Prostate gland (tissue), 2 donors: Measurements from ENCODE around the gene C19orf12. TPM values are rescaled to one million over a fixed set of nuclear protein-coding genes. Genes with fewer than 3 reads are reported as not detected.

ENCODE experiments used
- DNase-seq: peaks from one replicate; pipeline ENCODE4 v3.0.0-alpha.2; 2019; ENCODE audit warnings: low spot score
- H3K27ac ChIP-seq, 2 donors: fragments of 200-600 bp; sonication (generic); 2 replicates each; pipeline ENCODE4 v1.5.1; 2017 to 2019
- H3K27me3 ChIP-seq: fragments of 200-600 bp; sonication (generic); replicated peaks from 2 replicates; pipeline ENCODE4 v1.5.1; 2019; ENCODE audit not compliant: insufficient read depth
- H3K36me3 ChIP-seq, 2 donors: fragments of 200-600 bp; sonication (generic); 1 replicate in 1 of 2; 2 replicates in 1 of 2; pipeline versions ENCODE4 v1.5.1 to v1.8.1; 2017 to 2019
- H3K4me1 ChIP-seq: fragments of 200-600 bp; sonication (generic); replicated peaks from 2 replicates; pipeline ENCODE4 v1.5.1; 2019
- H3K4me3 ChIP-seq, 2 donors: fragments of 200-600 bp; sonication (generic); 2 replicates each; pipeline ENCODE4 v1.5.1; 2017 to 2019
- H3K9me3 ChIP-seq: fragments of 200-600 bp; sonication (generic); 2 replicates; pipeline ENCODE4 v1.5.1; 2017
- POLR2A ChIP-seq: fragments of 450-650 bp; IDR thresholded peaks from one replicate; pipeline ENCODE4 v1.6.1; 2016; ENCODE audit warnings: antibody characterized with exemption, mild to moderate bottlenecking
- POLR2AphosphoS5 ChIP-seq: sonication (generic); formaldehyde crosslinking; IDR thresholded peaks from one replicate; pipeline ENCODE4 v1.6.1; 2017; ENCODE audit warnings: antibody characterized with exemption
- WGBS: methylation state at CpG from one replicate; pipeline ENCODE4 v1.1.5; 2018; 5-methylcytosine and 5-hydroxymethylcytosine counted together
- intact Hi-C: fragments of 100-400 bp; cut with DNase I; formaldehyde crosslinking; loops from one replicate; pipeline ENCODE4 v1.14.2; 2022
- total RNA-seq, 2 donors: library from RNA; depleted of rRNA; stranded (reverse); fragments of >200 nt; gene quantifications; one replicate each; pipeline ENCODE4 v1.1.0, GENCODE V29; 2016
- TF ChIP-seq, protein P1 (sequence below), 4 experiments: fragments of 200-600 bp in 2 of 4; fragments of 450-650 bp in 2 of 4; sonication (generic) in 2 of 4; IDR thresholded peaks; 1 replicate in 3 of 4; 2 replicates in 1 of 4; pipeline ENCODE4 v1.5.1; 2016 to 2019; ENCODE audit warnings: antibody characterized with exemption in 4 of 4, mild to moderate bottlenecking in 2 of 4, moderate library complexity in 2 of 4

The C19orf12 gene
- total RNA-seq, 2 donors from 2014 or later, result 27.9 to 42.4 TPM

GRCh38 chr19:29664753-29665214 is 50.3 kb downstream of the C19orf12 start:
- H3K4me1 ChIP-seq, result peaks cover 24% of the 10 kb centered on the region
- no peaks in the 10 kb centered on the region for H3K9me3 ChIP-seq
- no peaks in the 10 kb centered on the region for H3K36me3 ChIP-seq
- TF ChIP-seq POLR2AphosphoS5, result no peak
- TF ChIP-seq, protein P1, sequence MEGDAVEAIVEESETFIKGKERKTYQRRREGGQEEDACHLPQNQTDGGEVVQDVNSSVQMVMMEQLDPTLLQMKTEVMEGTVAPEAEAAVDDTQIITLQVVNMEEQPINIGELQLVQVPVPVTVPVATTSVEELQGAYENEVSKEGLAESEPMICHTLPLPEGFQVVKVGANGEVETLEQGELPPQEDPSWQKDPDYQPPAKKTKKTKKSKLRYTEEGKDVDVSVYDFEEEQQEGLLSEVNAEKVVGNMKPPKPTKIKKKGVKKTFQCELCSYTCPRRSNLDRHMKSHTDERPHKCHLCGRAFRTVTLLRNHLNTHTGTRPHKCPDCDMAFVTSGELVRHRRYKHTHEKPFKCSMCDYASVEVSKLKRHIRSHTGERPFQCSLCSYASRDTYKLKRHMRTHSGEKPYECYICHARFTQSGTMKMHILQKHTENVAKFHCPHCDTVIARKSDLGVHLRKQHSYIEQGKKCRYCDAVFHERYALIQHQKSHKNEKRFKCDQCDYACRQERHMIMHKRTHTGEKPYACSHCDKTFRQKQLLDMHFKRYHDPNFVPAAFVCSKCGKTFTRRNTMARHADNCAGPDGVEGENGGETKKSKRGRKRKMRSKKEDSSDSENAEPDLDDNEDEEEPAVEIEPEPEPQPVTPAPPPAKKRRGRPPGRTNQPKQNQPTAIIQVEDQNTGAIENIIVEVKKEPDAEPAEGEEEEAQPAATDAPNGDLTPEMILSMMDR (IDR thresholded peaks at IDR 0.05), result peak in 1 of 4 experiments; percentile 3
- no peaks in the 10 kb centered on the region for H3K27me3 ChIP-seq
- 29% methylated on average over 22 of the region's 22 CpGs for WGBS
- peak overlapping the region; percentile 89 to 91 for H3K27ac ChIP-seq
- peak overlapping the region; percentile 76 to 88 for H3K4me3 ChIP-seq
- intact Hi-C loops, result loop anchor here (5.0 to 10.0 kb wide), 2 partner anchors 50 to 52 kb away; partner anchors contain the start of gene C19orf12
- no peak for DNase-seq

DNA sequence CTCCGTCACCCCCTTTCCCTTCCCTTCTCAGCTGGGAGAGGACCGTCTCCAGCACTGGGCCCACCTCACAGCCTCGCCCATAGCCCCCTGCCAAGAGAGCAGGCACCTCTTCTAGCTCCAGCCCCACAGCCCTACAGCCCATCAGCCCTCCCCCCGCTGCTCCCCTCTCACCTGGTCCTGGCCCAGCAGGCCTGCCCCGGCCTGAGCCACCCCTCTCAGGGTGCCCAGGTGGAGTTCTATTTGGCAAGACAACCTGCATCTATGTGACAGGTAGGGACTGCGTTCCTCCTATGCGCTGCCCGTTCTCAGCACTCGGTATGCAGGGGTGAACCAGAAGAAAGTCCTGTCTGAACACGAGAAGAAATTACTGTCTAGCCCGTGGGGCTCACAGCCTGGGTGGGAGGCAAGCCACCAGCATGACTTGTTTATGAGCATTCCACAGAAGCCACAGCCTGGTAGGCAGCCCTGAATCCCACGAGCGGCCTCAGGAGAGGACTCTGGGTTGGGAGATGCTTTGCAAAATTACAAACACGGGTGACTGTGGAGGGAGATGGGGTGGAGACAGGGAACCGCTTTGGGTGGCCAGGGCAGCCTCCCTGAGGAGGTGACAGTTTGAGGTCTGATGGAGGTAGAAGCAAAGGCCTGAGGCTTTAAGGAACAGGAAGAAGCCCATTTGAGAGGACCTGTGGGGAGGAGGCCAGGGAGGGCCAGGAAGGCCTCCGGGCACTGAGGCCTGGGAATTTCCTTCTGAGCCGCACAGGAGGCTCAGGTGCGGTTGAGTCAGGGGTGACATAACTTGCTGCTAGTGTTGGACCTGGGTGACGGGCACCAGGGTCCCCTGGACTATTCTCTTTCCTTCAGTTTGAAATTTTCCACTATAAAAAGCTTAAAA is 51.0 kb downstream of the C19orf12 start:
- intact Hi-C loops, result loop anchor here (5.0 to 10.0 kb wide), 2 partner anchors 51 to 52 kb away; partner anchors contain the start of gene C19orf12
- Histone ChIP-seq H3K9me3 (no peaks in the 10 kb centered on the region), H3K4me3 (no peak overlapping the region), H3K27ac (peak overlapping the region; percentile 89 to 91), H3K4me1 (peaks cover 24% of the 10 kb centered on the region), H3K27me3 (no peaks in the 10 kb centered on the region), H3K36me3 (no peaks in the 10 kb centered on the region)
- WGBS, result 31% methylated on average over 19 of the region's 19 CpGs
- peak; percentile 64 for DNase-seq
- TF ChIP-seq POLR2AphosphoS5 (peak; percentile 43), POLR2A (no peak)

GRCh38 chr19:29662604-29663404 is 52.3 kb downstream of the C19orf12 start:
- Histone ChIP-seq H3K27me3 (no peaks in the 10 kb centered on the region), H3K36me3 (no peaks in the 10 kb centered on the region), H3K4me1 (peaks cover 19% of the 10 kb centered on the region), H3K9me3 (no peaks in the 10 kb centered on the region), H3K27ac (peak overlapping the region; percentile 89 to 91), H3K4me3 (no peak overlapping the region)
- peak; percentile 80 for DNase-seq
- 17% methylated on average over 17 of the region's 17 CpGs for WGBS
- TF ChIP-seq POLR2AphosphoS5, result peak; percentile 35
- TF ChIP-seq, protein P1 (IDR thresholded peaks at IDR 0.05), result no peak
- intact Hi-C loops, result loop anchor here (5.0 to 10.0 kb wide), 2 partner anchors 51 to 52 kb away; partner anchors contain the start of gene C19orf12

DNA sequence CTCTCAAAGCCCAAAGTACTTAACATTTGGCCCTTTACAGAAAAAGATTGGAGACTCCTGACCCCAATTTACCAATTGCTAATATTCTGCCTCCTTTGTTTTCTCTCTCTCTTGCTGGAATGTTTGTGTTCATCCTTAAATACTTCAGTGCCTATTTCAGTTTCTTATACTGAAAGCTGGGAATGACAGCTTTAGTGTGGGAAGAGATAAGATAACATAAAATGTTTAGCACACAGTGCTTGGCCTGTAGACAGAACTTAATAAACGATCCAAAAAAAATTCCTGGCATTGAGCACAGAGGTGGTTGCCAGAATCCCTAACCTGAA is 52.8 kb downstream of the C19orf12 start:
- Histone ChIP-seq H3K9me3 (no peaks in the 10 kb centered on the region), H3K4me1 (peaks cover 13% of the 10 kb centered on the region), H3K4me3 (no peak overlapping the region), H3K27ac (peak overlapping the region; percentile 89 to 91), H3K27me3 (no peaks in the 10 kb centered on the region), H3K36me3 (no peaks in the 10 kb centered on the region)
- TF ChIP-seq POLR2AphosphoS5 (no peak), POLR2A (no peak)
- TF ChIP-seq, protein P1 (IDR thresholded peaks at IDR 0.05), result no peak
- WGBS, result 6% methylated on average over 1 of the region's 1 CpG
- intact Hi-C loops, result loop anchor here (5.0 to 10.0 kb wide), 2 partner anchors 50 to 53 kb away; partner anchors contain the start of gene C19orf12
- no peak for DNase-seq

- WGBS, result 66% methylated on average over 10 of the region's 10 CpGs
- DNase-seq, result no peak
- TF ChIP-seq POLR2AphosphoS5 (no peak), POLR2A (no peak)
- TF ChIP-seq, protein P1 (IDR thresholded peaks at IDR 0.05), result no peak
- Histone ChIP-seq H3K36me3 (no peaks in the 10 kb centered on the region), H3K9me3 (no peaks in the 10 kb centered on the region), H3K27me3 (no peaks in the 10 kb centered on the region), H3K4me3 (no peak overlapping the region), H3K27ac (no peak overlapping the region), H3K4me1 (peaks cover 8% of the 10 kb centered on the region)
- intact Hi-C loops, result loop anchor here (5.0 to 10.0 kb wide), 2 partner anchors 49 to 54 kb away; partner anchors contain the start of gene C19orf12
These were observed 54.2 kb downstream of the C19orf12 start for GRCh38 chr19:29660835-29661234.
